ENCODE data around the gene TM6SF1. TPM values are rescaled to one million over a fixed set of nuclear protein-coding genes. Genes with fewer than 3 reads are reported as not detected.
"Not testable (repeated sequence)": the region's sequence is repeated elsewhere in the genome, so short reads cannot be mapped to it uniquely, and the experiment has no call there.

TM6SF1 gene
- polyA plus RNA-seq, 4 donors = 1.8 to 2.4 (median 2.0) TPM

- no peak for DNase-seq (ENCODE audit: low read depth in 4 of 4, low spot score in 3 of 4)
Measured at GRCh38 chr15:83166830-83167229, 59.4 kb downstream of the TM6SF1 start.

- not testable (repeated sequence) for DNase-seq (ENCODE audit: low read depth in 4 of 4, low spot score in 3 of 4)
Measured at GRCh38 chr15:83169576-83169975, 62.1 kb downstream of the TM6SF1 start.

- no peak for DNase-seq (ENCODE audit: low read depth in 4 of 4, low spot score in 3 of 4)
Measured at GRCh38 chr15:83170474-83171165, 63.2 kb downstream of the TM6SF1 start.

- DNase-seq (ENCODE audit: low read depth in 4 of 4, low spot score in 3 of 4) = no peak
Measured at GRCh38 chr15:83174891-83175290, 67.4 kb downstream of the TM6SF1 start.

- DNase-seq (ENCODE audit: low read depth in 4 of 4, low spot score in 3 of 4) = no peak
Measured at GRCh38 chr15:83178390-83178789, 70.9 kb downstream of the TM6SF1 start.

- DNase-seq (ENCODE audit: low read depth in 4 of 4, low spot score in 3 of 4) = no peak
Measured at GRCh38 chr15:83178869-83179325, 71.5 kb downstream of the TM6SF1 start.

- no peak for DNase-seq (ENCODE audit: low read depth in 4 of 4, low spot score in 3 of 4)
Measured at GRCh38 chr15:83185561-83185960, 78.1 kb downstream of the TM6SF1 start.

Other genes with a start within 250 kb of the TM6SF1 start
- gene HOMER2, start 154.9 kb upstream of the TM6SF1 start, polyA plus RNA-seq (ENCODE audit: insufficient read length in 4 of 4) = 10 to 100 TPM in 3 of 4 donors, 1 to 10 TPM in 1; 9.6 to 32.6 (median 27.3) TPM
- gene RAMAC, start 121.4 kb upstream of the TM6SF1 start, polyA plus RNA-seq (ENCODE audit: insufficient read length in 4 of 4) = 10 to 100 TPM; 30.9 to 47.4 (median 41.7) TPM
- gene C15orf40, start 96.0 kb upstream of the TM6SF1 start, polyA plus RNA-seq (ENCODE audit: insufficient read length in 4 of 4) = 10 to 100 TPM; 23.4 to 32.5 (median 28.8) TPM
- 10 to 100 TPM; 59.9 to 87.0 (median 66.5) TPM for gene BTBD1, start 40.4 kb upstream of the TM6SF1 start, polyA plus RNA-seq (ENCODE audit: insufficient read length in 4 of 4)
- gene HDGFL3, start 100.2 kb downstream of the TM6SF1 start, polyA plus RNA-seq (ENCODE audit: insufficient read length in 4 of 4) = 100 to 1,000 TPM in 2 of 4 donors, 10 to 100 TPM in 2; 87.7 to 103 (median 94.6) TPM
- gene BNC1, start 177.0 kb downstream of the TM6SF1 start, polyA plus RNA-seq (ENCODE audit: insufficient read length in 4 of 4) = under 1 TPM; 0.14 to 0.31 (median 0.25) TPM

Data from left renal pelvis (tissue), 4 donors.